Effector memory CD4-positive, alpha-beta T cell (primary cell): ENCODE data around the gene CDYL.

Source experiments
- DNase-seq, 3 donors: peaks; one replicate each; pipeline ENCODE4 v3.0.0-alpha.2; 2020
- H3K27ac ChIP-seq: 2 replicates; pipeline ENCODE4 v1.7.0; 2013; ENCODE audit warnings: mild to moderate bottlenecking, low read length, moderate library complexity; ENCODE audit not compliant: insufficient read depth, poor library complexity, severe bottlenecking
- H3K27me3 ChIP-seq: replicated peaks from 2 replicates; pipeline ENCODE4 v1.7.0; 2013; ENCODE audit warnings: mild to moderate bottlenecking, low read length; ENCODE audit not compliant: insufficient read depth, control insufficient read depth, poor library complexity, severe bottlenecking
- H3K36me3 ChIP-seq: 2 replicates; pipeline ENCODE4 v1.7.0; 2013; ENCODE audit warnings: mild to moderate bottlenecking, low read length, moderate library complexity; ENCODE audit not compliant: control insufficient read depth, insufficient read depth
- H3K4me1 ChIP-seq: 2 replicates; pipeline ENCODE4 v1.7.0; 2013; ENCODE audit warnings: low read length, mild to moderate bottlenecking; ENCODE audit not compliant: control insufficient read depth, insufficient read depth, poor library complexity, severe bottlenecking
- H3K4me3 ChIP-seq: 2 replicates; pipeline ENCODE4 v1.7.0; 2013; ENCODE audit warnings: low read length, low read depth, mild to moderate bottlenecking; ENCODE audit not compliant: insufficient read depth, poor library complexity, severe bottlenecking
- H3K9me3 ChIP-seq: 2 replicates; pipeline ENCODE4 v1.7.0; 2013; ENCODE audit warnings: mild to moderate bottlenecking, low read length, moderate library complexity; ENCODE audit not compliant: control insufficient read depth

Gene CDYL

DNA sequence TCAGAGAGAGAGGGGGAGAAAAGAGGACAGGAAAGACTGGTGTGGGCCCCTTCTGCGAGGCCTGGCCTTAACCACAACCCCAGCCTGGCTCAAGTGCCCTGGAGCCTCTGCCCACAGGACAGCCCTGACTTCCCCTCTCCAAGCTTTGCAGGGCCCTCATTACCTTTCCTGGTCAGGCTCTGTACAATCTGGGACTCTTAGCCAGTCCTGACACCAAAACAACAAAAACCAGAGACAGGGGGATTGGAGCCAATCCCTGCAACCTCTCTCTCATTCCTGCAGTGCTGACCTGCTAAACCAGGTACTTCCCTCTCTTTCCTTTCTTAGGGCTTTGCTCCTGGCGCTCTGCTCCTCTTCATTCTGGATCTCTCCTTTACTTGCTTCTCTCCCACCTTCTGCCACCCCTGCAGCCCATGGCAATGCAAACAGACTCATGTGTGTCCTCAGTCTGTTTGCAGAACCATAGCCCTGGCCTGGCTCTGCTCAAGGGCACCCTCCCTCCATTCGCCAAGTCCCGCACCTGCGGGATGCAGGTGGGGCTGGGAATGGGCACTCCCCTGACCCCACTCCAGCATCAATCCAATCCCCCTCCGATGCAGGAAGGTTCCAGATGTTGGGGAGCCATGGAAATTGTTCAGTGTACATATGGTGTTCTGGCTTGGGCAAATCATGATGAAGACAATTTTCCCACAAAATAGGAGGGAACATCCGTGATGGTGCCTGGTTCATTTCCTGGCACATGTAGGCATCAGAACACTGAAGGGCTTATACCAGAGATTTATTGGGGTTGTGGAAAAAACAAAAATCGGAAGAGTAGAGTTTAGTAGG, 189.6 kb downstream of the CDYL start:
- no peaks in the 10 kb centered on the region for H3K4me1 ChIP-seq
- no peaks in the 10 kb centered on the region for H3K36me3 ChIP-seq
- H3K9me3 ChIP-seq, result no peaks in the 10 kb centered on the region
- H3K4me3 ChIP-seq, result no peak overlapping the region
- H3K27me3 ChIP-seq, result no peaks in the 10 kb centered on the region
- no peak overlapping the region for H3K27ac ChIP-seq
- DNase-seq, result no peak

DNA sequence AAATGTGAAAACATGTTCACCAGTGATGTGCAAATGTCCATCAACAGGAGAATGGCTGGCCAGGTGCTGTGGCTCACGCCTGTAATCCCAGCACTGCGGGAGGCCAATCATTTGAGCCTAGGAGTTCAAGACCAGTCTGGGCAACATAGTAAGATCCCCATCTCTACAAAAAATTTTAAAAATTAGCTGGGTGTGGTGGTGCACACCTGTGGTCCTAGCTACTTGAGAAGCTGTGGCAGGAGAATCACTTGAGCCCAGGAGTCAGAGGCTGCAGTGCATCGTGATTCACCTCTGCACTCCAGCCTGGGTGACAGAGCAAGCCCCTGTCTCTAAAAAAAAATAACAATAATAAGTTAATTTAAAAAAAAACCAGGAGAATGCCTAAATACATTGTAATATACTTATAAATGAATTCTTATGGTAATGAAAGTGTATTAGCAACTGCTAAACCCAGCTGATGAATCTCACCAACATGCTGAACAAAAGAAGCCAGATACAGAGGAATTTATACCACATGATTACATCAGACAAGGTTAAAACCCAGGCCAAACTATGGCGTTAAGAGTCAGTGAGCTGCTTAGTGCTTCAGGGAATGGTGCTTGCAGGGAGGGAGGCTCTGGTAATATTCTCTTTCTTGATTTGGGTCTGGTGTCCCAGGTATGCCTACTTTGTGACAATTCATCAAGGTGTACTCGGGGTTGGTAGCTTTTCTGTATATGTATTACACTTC, 191.3 kb downstream of the CDYL start:
- no peaks in the 10 kb centered on the region for H3K27me3 ChIP-seq
- no peak for DNase-seq
- H3K36me3 ChIP-seq, result no peaks in the 10 kb centered on the region
- no peak overlapping the region for H3K4me3 ChIP-seq
- no peaks in the 10 kb centered on the region for H3K9me3 ChIP-seq
- no peaks in the 10 kb centered on the region for H3K4me1 ChIP-seq
- no peak overlapping the region for H3K27ac ChIP-seq

DNA sequence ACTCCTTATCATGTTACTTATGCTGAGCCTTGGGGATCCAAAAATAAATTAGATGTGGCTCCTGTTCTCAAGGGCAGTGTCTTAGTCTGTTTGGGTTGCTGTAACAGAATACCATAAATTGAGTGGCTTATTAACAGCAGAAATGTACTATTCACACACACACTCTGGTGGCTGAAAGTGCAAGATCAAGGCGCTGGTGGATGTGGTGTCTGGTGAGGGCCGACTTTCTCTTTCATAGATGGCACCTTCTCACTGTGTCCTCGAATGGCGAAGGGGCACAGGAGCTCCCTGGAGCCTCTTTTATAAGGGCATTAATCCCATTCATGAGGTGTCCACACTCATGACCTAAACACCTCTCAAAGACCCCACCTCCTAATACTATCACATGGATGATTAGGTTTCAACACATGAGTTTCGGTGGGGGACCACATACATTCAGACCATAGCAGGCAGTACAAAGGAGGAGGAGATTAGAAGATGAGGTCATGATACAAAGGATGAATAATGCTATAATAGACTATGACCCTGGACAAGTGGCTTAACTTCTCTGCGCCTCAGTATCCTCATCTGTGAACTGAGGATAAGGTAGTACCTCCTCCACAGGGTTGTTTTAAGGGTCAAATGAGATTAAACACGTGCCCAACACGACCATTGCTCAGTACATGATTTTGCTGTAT, 193.5 kb downstream of the CDYL start:
- Histone ChIP-seq H3K36me3 (no peaks in the 10 kb centered on the region), H3K9me3 (no peaks in the 10 kb centered on the region), H3K4me1 (no peaks in the 10 kb centered on the region), H3K27ac (no peak overlapping the region), H3K27me3 (no peaks in the 10 kb centered on the region), H3K4me3 (no peak overlapping the region)
- no peak for DNase-seq

DNA sequence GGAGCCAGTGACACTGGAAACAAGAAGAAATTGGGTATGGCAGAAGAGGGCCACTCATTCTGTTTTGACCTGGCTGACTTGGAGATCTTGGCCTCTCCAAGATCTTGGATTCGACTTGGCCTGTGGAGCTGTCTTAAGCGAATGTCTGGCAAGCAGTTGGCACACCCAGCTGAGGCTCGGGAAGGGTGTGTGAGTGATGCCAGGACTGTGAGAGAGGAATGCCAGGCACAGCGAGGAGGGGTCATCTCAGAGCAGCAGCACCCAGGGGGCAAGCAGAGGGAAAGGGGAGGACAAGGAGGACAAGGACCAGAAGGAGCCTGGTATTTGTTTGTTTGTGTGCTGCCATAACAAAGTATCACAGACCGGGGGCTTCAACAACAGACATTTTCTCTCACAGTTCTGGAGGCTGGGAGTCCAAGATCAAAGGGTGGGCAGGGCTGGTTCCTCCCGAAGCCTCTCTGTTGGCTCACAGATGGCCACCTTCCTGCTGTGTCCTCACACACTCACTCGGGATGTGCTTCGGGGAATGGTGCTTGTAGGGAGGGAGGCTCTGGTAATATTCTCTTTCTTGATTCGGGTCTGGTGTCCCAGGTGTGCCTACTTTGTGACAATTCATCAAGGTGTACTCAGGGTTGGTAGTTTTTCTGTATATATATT, 194.7 kb downstream of the CDYL start:
- no peak overlapping the region for H3K27ac ChIP-seq
- no peaks in the 10 kb centered on the region for H3K4me1 ChIP-seq
- no peak overlapping the region for H3K4me3 ChIP-seq
- H3K27me3 ChIP-seq, result no peaks in the 10 kb centered on the region
- H3K36me3 ChIP-seq, result no peaks in the 10 kb centered on the region
- no peaks in the 10 kb centered on the region for H3K9me3 ChIP-seq
- no peak for DNase-seq

DNA sequence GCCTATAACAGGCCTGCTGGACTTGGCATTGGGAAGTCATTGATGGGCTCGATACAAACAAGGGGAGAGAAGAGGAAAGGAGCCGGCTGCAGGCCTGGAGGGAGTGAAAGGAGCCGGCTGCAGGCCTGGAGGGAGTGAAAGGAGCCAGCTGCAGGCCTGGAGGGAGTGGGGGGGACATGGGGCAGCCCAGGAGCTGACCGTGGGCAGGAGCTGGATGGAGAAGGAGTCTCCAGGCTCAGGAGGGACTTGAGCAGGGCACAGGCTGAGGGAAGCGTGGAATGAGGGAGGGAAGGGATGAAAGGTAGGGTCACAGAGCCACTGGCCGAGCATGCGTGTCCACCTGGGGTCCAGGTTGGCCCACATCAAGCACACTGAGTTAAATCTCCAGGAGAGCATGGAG, 195.6 kb downstream of the CDYL start:
- Histone ChIP-seq H3K27me3 (no peaks in the 10 kb centered on the region), H3K9me3 (no peaks in the 10 kb centered on the region), H3K27ac (no peak overlapping the region), H3K4me3 (no peak overlapping the region), H3K4me1 (no peaks in the 10 kb centered on the region), H3K36me3 (no peaks in the 10 kb centered on the region)
- no peak for DNase-seq

DNA sequence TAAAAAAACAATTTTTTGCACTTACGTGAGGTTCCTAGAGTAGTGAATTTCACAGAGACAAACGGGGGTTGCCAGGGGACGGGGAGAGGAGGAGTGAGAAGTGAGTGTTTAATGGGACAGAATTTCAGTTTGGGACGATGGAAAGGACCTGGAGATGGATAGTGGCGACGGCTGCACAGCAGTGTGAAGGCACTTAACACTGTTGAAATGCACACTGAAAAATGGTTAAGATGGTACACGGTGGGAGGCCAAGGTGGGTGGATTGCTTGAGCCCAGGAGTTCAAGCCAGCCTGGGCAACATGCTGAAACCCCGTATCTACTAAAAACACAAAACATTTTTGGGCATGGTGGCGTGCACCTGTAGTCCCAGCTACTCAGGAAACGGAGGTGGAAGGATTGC, 196.2 kb downstream of the CDYL start:
- H3K27me3 ChIP-seq, result no peaks in the 10 kb centered on the region
- H3K4me3 ChIP-seq, result no peak overlapping the region
- no peak for DNase-seq
- no peaks in the 10 kb centered on the region for H3K4me1 ChIP-seq
- H3K27ac ChIP-seq, result no peak overlapping the region
- H3K9me3 ChIP-seq, result no peaks in the 10 kb centered on the region
- no peaks in the 10 kb centered on the region for H3K36me3 ChIP-seq

DNA sequence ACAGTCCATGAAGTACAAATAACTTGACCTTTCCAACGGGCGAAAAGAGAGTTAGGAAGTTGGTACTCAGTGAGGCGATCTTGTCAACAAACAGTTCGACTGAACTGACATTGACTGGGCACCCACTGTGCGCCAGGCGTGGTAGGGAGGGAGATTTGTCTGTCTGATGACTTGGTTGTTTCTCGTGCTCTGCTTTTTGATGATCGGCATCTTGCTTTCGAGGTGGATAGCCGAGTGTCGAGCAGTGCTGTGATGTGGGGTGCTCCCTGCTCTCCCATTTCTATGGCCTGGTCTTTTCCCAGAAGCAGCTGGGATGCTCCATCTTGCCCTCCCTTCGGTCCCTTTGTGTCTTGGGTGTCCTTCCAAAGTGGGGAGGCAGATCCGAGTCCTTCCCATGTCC, 197.2 kb downstream of the CDYL start:
- no peaks in the 10 kb centered on the region for H3K9me3 ChIP-seq
- no peaks in the 10 kb centered on the region for H3K4me1 ChIP-seq
- H3K36me3 ChIP-seq, result no peaks in the 10 kb centered on the region
- H3K27me3 ChIP-seq, result no peaks in the 10 kb centered on the region
- no peak overlapping the region for H3K27ac ChIP-seq
- no peak for DNase-seq
- H3K4me3 ChIP-seq, result no peak overlapping the region

DNA sequence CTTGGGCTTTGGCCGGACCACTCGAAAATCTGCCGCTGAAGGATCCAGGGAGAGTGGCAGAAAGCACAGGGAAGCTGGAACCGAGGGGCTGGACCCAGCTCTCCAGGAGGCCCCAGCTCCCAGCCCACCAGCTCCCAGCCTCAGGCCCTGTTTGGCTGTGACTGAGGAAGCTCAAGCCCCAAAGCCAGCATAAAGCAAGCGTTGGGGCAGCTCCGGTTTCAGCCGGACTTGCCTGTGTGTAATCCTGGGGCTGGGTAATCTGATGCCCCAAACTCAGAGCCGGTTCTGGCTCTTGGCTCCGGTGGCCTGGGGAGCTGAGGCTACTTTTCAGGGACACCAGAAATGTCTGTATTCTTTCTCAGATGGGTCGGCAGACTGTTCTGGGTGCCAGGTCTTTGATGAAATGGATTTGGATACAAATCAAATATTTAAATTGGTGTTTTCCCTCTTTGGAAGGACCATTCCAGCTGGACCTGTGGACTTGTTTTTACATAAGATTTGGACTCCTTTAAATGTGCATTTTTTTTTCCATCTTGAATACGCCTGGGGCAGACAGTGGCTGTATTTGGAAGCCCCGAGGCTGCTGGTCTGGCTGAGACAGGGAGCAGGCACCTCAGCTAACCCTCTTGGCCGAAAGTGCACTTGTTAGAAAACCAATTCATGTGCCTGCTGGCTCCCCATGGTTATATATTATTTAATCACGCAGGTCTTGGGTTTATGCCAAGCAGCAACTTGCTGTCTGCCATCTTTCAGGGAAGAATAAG, 198.0 kb downstream of the CDYL start:
- Histone ChIP-seq H3K4me1 (no peaks in the 10 kb centered on the region), H3K27me3 (no peaks in the 10 kb centered on the region), H3K4me3 (no peak overlapping the region), H3K27ac (no peak overlapping the region), H3K36me3 (no peaks in the 10 kb centered on the region), H3K9me3 (no peaks in the 10 kb centered on the region)
- DNase-seq, result no peak

DNA sequence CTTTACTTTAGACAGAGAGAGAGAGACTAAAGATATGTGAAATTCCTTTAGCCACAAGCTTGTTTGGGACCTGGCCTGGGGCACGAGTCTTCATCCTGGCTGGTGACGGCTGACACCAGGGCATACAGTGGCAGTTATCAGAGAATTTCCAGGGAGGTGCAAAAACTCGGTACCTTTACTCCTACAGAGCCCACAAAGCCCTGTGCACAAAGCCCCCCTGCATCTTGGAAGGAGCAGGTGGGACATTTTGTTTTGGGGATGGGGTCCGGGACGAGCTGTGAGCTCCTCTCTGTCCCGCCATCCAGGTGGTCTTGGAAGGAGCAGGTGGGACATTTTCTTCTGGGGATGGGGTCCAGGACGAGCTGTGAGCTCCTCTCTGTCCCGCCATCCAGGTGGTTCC, 198.8 kb downstream of the CDYL start:
- no peaks in the 10 kb centered on the region for H3K27me3 ChIP-seq
- H3K4me3 ChIP-seq, result no peak overlapping the region
- no peaks in the 10 kb centered on the region for H3K4me1 ChIP-seq
- no peak overlapping the region for H3K27ac ChIP-seq
- no peaks in the 10 kb centered on the region for H3K36me3 ChIP-seq
- DNase-seq, result no peak
- H3K9me3 ChIP-seq, result no peaks in the 10 kb centered on the region
